Neutrophil (primary cell): ENCODE data around the gene BRIX1.

Experiments used
- H3K27ac ChIP-seq: fragments of 200-600 bp; sonication (generic); 2 replicates; pipeline ENCODE4 v1.5.1; 2016; ENCODE audit warnings: mild to moderate bottlenecking, moderate library complexity
- H3K27me3 ChIP-seq: fragments of 200-600 bp; sonication (generic); 2 replicates; pipeline ENCODE4 v1.6.0; 2016; ENCODE audit warnings: mild to moderate bottlenecking
- H3K36me3 ChIP-seq: fragments of 200-600 bp; sonication (generic); 2 replicates; pipeline ENCODE4 v1.5.1; 2017
- H3K4me1 ChIP-seq, 2 experiments: fragments of 200-600 bp in 1 of 2; sonication (generic) in 1 of 2; 1 replicate in 1 of 2; 2 replicates in 1 of 2; pipeline versions ENCODE4 v1.5.1 to v1.6.1; 2013 to 2016; ENCODE audit warnings: low read depth in 1 of 2, low read length in 1 of 2, mild to moderate bottlenecking in 1 of 2, moderate library complexity in 1 of 2; ENCODE audit not compliant: control insufficient read depth in 1 of 2, insufficient read depth in 1 of 2
- H3K4me3 ChIP-seq, 2 experiments: fragments of 200-600 bp in 1 of 2; sonication (generic) in 1 of 2; 1 replicate in 1 of 2; 2 replicates in 1 of 2; pipeline ENCODE4 v1.5.1; 2013 to 2016; ENCODE audit warnings: low read depth in 1 of 2, low read length in 1 of 2, mild to moderate bottlenecking in 1 of 2, moderate library complexity in 1 of 2
- H3K9me3 ChIP-seq: fragments of 200-600 bp; sonication (generic); 2 replicates; pipeline ENCODE4 v1.5.1; 2016
- CTCF ChIP-seq: fragments of 200-600 bp; sonication (generic); IDR thresholded peaks from 2 replicates; pipeline ENCODE4 v1.5.1; 2016; ENCODE audit warnings: antibody characterized with exemption

Gene BRIX1

GRCh38 chr5:34929134-34929719, 13.7 kb downstream of the BRIX1 start, which contains the start of gene DNAJC21:
Gene DNAJC21 (plus strand): TSS chr5:34929559. CDS start chr5:34929820, 261 bp downstream.
- H3K36me3 ChIP-seq: peaks cover 8% of the 10 kb centered on the region
- peak within 1 kb of the TSS; percentile 86 for H3K27ac ChIP-seq
- peaks cover 20 to 21% of the 10 kb centered on the region in 2 experiments for H3K4me1 ChIP-seq
- no peaks in the 10 kb centered on the region for H3K9me3 ChIP-seq
- H3K4me3 ChIP-seq: peak within 1 kb of the TSS; percentile 75 to 88
- no peaks in the 10 kb centered on the region for H3K27me3 ChIP-seq
- peak; percentile 41 for TF ChIP-seq CTCF

- no peak for TF ChIP-seq CTCF
- Histone ChIP-seq H3K36me3 (peaks cover 8% of the 10 kb centered on the region), H3K27me3 (no peaks in the 10 kb centered on the region), H3K4me1 (peaks cover 20 to 21% of the 10 kb centered on the region in 2 experiments), H3K27ac (peak overlapping the region; percentile 86), H3K4me3 (peak overlapping the region; percentile 75 to 88), H3K9me3 (no peaks in the 10 kb centered on the region)
These were observed 14.4 kb downstream of the BRIX1 start for GRCh38 chr5:34929720-34930461.

DNA sequence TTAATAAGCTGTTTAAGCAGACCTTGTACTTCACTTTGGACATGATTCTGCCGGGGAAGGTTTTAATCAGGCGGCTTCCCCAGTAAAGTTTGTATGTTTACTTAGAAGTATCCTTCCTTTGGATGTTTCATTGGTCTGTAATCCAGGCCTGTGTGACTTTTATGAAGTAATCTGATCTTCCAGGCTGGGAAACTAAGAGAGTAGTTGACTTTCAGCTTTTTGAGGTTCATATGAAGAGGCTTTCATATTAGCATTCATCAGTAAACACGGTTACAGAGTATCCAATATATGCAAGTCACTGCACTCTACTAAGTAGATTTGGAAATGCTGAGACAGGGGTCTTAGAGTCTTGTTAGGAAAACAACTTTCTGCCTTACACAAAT, 14.9 kb downstream of the BRIX1 start:
- Histone ChIP-seq H3K9me3 (no peaks in the 10 kb centered on the region), H3K27me3 (no peaks in the 10 kb centered on the region), H3K4me1 (peaks cover 20 to 21% of the 10 kb centered on the region in 2 experiments), H3K4me3 (peak overlapping the region; percentile 75 to 88), H3K36me3 (peaks cover 7% of the 10 kb centered on the region), H3K27ac (peak overlapping the region; percentile 86)
- TF ChIP-seq CTCF: no peak

GRCh38 chr5:34930870-34931269, 15.4 kb downstream of the BRIX1 start:
- Histone ChIP-seq H3K4me3 (peak overlapping the region; percentile 75 to 88), H3K36me3 (peaks cover 4% of the 10 kb centered on the region), H3K27me3 (no peaks in the 10 kb centered on the region), H3K9me3 (no peaks in the 10 kb centered on the region), H3K4me1 (peaks cover 20 to 21% of the 10 kb centered on the region in 2 experiments), H3K27ac (no peak overlapping the region)
- TF ChIP-seq CTCF: no peak

DNA sequence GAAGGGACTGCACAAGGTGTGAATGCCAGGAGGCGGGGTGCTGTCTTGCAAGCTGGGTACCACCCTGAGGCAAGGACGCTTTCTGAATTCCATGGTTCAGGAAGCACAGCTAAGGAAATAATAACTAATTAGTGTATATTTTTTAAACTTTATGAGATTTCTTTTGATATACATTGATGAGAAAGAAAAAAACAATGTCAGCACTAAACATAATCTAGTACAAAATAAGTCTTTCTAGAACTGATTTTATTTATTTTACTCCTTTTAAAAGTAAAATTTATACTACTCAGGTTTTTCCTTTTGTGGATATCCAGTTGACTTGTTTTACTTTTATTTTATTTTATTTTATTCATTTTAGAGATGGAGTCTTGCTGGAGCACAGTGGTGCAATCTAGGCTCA, 17.4 kb downstream of the BRIX1 start:
- Histone ChIP-seq H3K4me3 (no peak overlapping the region), H3K9me3 (no peaks in the 10 kb centered on the region)
- no peak for TF ChIP-seq CTCF

More for the DNA sequence above, 17.4 kb downstream of the BRIX1 start:
- Histone ChIP-seq H3K27me3 (no peaks in the 10 kb centered on the region), H3K36me3 (peaks cover 21% of the 10 kb centered on the region), H3K4me1 (peaks cover 20 to 21% of the 10 kb centered on the region in 2 experiments), H3K27ac (no peak overlapping the region)
